K562 (cell line): ENCODE data around the gene LNX2. TPM values are rescaled to one million over a fixed set of nuclear protein-coding genes. Genes with fewer than 3 reads are reported as not detected.
A peak's percentile ranks its signal among the peaks of the same experiment; 100 is the strongest.

ENCODE experiments used
- ATAC-seq: fragments of 200-7000 bp; cut with Tn5 transposase; 3 replicates; pipeline ENCODE4 v1.9.1; 2020; ENCODE audit warnings: moderate library complexity
- BruUV-seq: library from RNA; stranded (reverse); fragments of 400-500 nt; replicated peaks from 2 replicates; lab custom pipeline; 2021; lab: Mats Ljungman, UMichigan
- CTCF ChIA-PET: fragments of 300-600 bp; formaldehyde crosslinking; extraction: SDS; loops from one replicate; lab custom pipeline; 2021; ENCODE audit warnings: low intra/inter-chr PET ratio; lab: Yijun Ruan, JAX
- POLR2A ChIA-PET: fragments of 300-600, 350-650 bp; sonication (Branson Sonifier 250); formaldehyde crosslinking; extraction: SDS; loops from one replicate; lab custom pipeline; 2021; ENCODE audit warnings: antibody characterized with exemption, inconsistent platforms; lab: Yijun Ruan, JAX
- DNase-seq, 4 experiments: peaks; one replicate each; pipeline versions ENCODE4 v3.0.0 to v3.0.0-alpha.2; 2011 to 2018; ENCODE audit warnings: low spot score in 3 of 4, mixed read lengths in 3 of 4; ENCODE audit errors: extremely low read depth in 1 of 4
- FAIRE-seq: peaks from 2 replicates; lab custom pipeline; 2011; peaks lifted over from hg19 to GRCh38; lab: Jason Lieb, UNC
- H2AFZ ChIP-seq: 2 replicates; pipeline ENCODE4 v1.6.0; 2011; ENCODE audit warnings: low read depth, low read length, control low read depth, inconsistent platforms
- H3K27ac ChIP-seq: fragments of 200-600 bp; 3 replicates; pipeline ENCODE4 v1.8.0; 2011; ENCODE audit warnings: low read depth, mild to moderate bottlenecking, control low read depth, inconsistent platforms, low read length, moderate library complexity, mixed read lengths; ENCODE audit errors: extremely low read depth
- H3K27me3 ChIP-seq, 2 experiments: fragments of 300-600 bp in 1 of 2; 2 replicates in 1 of 2; 3 replicates in 1 of 2; pipeline versions ENCODE4 v1.6.0 to v1.8.0; 2011; ENCODE audit warnings: inconsistent platforms in 2 of 2, low read length in 2 of 2, mild to moderate bottlenecking in 1 of 2, mixed read lengths in 1 of 2, moderate library complexity in 1 of 2; ENCODE audit not compliant: control insufficient read depth in 2 of 2, insufficient read depth in 2 of 2
- H3K36me3 ChIP-seq: fragments of 300-600 bp; 3 replicates; pipeline ENCODE4 v1.8.0; 2011; ENCODE audit warnings: mild to moderate bottlenecking, low read length, inconsistent platforms; ENCODE audit not compliant: control insufficient read depth, insufficient read depth
- H3K4me1 ChIP-seq, 2 experiments: fragments of 200-600 bp in 1 of 2; replicated peaks in 1 of 2; 2 replicates in 1 of 2; 3 replicates in 1 of 2; pipeline versions ENCODE4 v1.5.1 to v1.8.0; 2011; ENCODE audit warnings: inconsistent platforms in 2 of 2, low read length in 2 of 2, mild to moderate bottlenecking in 1 of 2, mixed read lengths in 1 of 2, moderate library complexity in 1 of 2; ENCODE audit not compliant: control insufficient read depth in 2 of 2, insufficient read depth in 2 of 2
- H3K4me2 ChIP-seq: 2 replicates; pipeline ENCODE4 v1.6.1; 2011; ENCODE audit warnings: low read length, control low read depth, inconsistent platforms, mixed read lengths; ENCODE audit not compliant: insufficient read depth
- H3K4me3 ChIP-seq: fragments of 200-600 bp; sonication (generic), shearing (Covaris generic); 2 replicates; pipeline ENCODE4 v1.5.1; 2016; ENCODE audit warnings: control low read depth, inconsistent platforms
- H3K79me2 ChIP-seq: fragments of 200-600 bp; 3 replicates; pipeline ENCODE4 v1.8.0; 2011; ENCODE audit warnings: low read length, inconsistent platforms; ENCODE audit not compliant: control insufficient read depth, insufficient read depth
- H3K9ac ChIP-seq, 2 experiments: 2 replicates each; pipeline versions ENCODE4 v1.6.0 to v1.6.1; 2011; ENCODE audit warnings: low read depth in 2 of 2, low read length in 2 of 2, control low read depth in 1 of 2, inconsistent platforms in 1 of 2, mild to moderate bottlenecking in 1 of 2, mixed read lengths in 1 of 2; ENCODE audit not compliant: insufficient read depth in 1 of 2
- H3K9me1 ChIP-seq: one replicate; pipeline ENCODE4 v1.6.0; 2011; ENCODE audit warnings: inconsistent platforms, mild to moderate bottlenecking, low read length, moderate library complexity; ENCODE audit not compliant: control insufficient read depth, insufficient read depth
- H3K9me3 ChIP-seq: replicated peaks from 2 replicates; pipeline ENCODE4 v1.5.1; 2011; ENCODE audit warnings: low read depth, low read length, inconsistent platforms; ENCODE audit not compliant: control insufficient read depth, insufficient read depth
- H4K20me1 ChIP-seq: replicated peaks from 2 replicates; pipeline ENCODE4 v1.6.1; 2011; ENCODE audit warnings: low read length, inconsistent platforms, mixed read lengths; ENCODE audit not compliant: control insufficient read depth, insufficient read depth
- ATF2 ChIP-seq: sonication (generic); formaldehyde crosslinking; IDR thresholded peaks from 2 replicates; pipeline ENCODE4 v1.8.1; 2022; ENCODE audit warnings: missing genetic modification reagents
- CBX2 ChIP-seq: fragments of 200-600 bp; sonication (generic); IDR thresholded peaks from one replicate; pipeline ENCODE4 v1.6.1; 2012; ENCODE audit warnings: mild to moderate bottlenecking, low read length, inconsistent platforms; ENCODE audit not compliant: insufficient read depth, poor library complexity, severe bottlenecking
- CC2D1A ChIP-seq: fragments of 450-650 bp; IDR thresholded peaks from 2 replicates; pipeline ENCODE4 v1.6.1; 2017; ENCODE audit warnings: mild to moderate bottlenecking
- DPF2 ChIP-seq: fragments of 450-650 bp; IDR thresholded peaks from 2 replicates; pipeline ENCODE4 v1.6.1; 2016
- GMEB1 ChIP-seq: fragments of 250-450 bp; sonication (Bioruptor Pico); IDR thresholded peaks from 2 replicates; pipeline ENCODE4 v1.4.0; 2020; ENCODE audit warnings: mild to moderate bottlenecking
- MNT ChIP-seq, 2 experiments: fragments of 450-650 bp; conservative IDR thresholded peaks; 2 replicates each; pipeline ENCODE4 v1.6.1; 2017; ENCODE audit warnings: mild to moderate bottlenecking in 2 of 2, moderate library complexity in 2 of 2
- SREBF1 ChIP-seq: fragments of 150-350 bp; IDR thresholded peaks from 2 replicates; pipeline ENCODE4 v1.6.1; 2014; ENCODE audit warnings: antibody characterized with exemption, low read depth, low read length, borderline replicate concordance
- UBTF ChIP-seq, 2 experiments: IDR thresholded peaks; 2 replicates each; pipeline ENCODE4 v1.6.1; 2012; ENCODE audit warnings: improper control_type of control experiment in 2 of 2, low read depth in 2 of 2, low read length in 2 of 2, borderline replicate concordance in 1 of 2
- ZFPM2 ChIP-seq: fragments of 250-450 bp; sonication (Bioruptor Pico); IDR thresholded peaks from 2 replicates; pipeline ENCODE4 v1.5.1; 2022; ENCODE audit warnings: mild to moderate bottlenecking
- ZKSCAN3 ChIP-seq: fragments of 250-450 bp; sonication (Bioruptor Pico); IDR thresholded peaks from 2 replicates; pipeline ENCODE4 v1.4.0; 2020
- WGBS: fragments of 100-300 bp; shearing (Covaris generic); methylation state at CpG from one replicate; pipeline ENCODE4 v1.1.6; 2016; ENCODE audit warnings: low coverage, mixed read lengths; ENCODE audit not compliant: insufficient coverage; ENCODE audit errors: missing lambda C conversion rate; 5-methylcytosine and 5-hydroxymethylcytosine counted together
- in situ Hi-C: fragments of 300-500 bp; cut with MboI; formaldehyde crosslinking; loops from 4 replicates; pipeline ENCODE4 v1.15.0; 2018; ENCODE audit warnings: inconsistent platforms, mixed read lengths
- intact Hi-C: fragments of 100-400 bp; cut with micrococcal nuclease; formaldehyde crosslinking; loops from 2 replicates; pipeline ENCODE4 v1.14.2; 2022
- polyA plus RNA-seq, 8 experiments: library from polyadenylated mRNA; depleted of rRNA in 4 of 8; stranded (reverse) in 5 of 8; unstranded in 3 of 8; fragments of >200 nt; fragmentation: Nextera tagmentation in 2 of 8; fragmentation: Illumina TruSeq in 1 of 8; extraction: Ambion mirVana in 2 of 8; extraction: Trizol in 1 of 8; gene quantifications; 2 replicates each; pipeline versions ENCODE4 v1.2.1 to v1.2.3, GENCODE V29; 2011 to 2014; ENCODE audit warnings: inconsistent platforms in 1 of 8, missing spikeins in 1 of 8
- total RNA-seq, 7 experiments: library from RNA; depleted of rRNA in 6 of 7; stranded (reverse); fragments of >200 nt in 6 of 7; fragmentation: Illumina TruSeq in 2 of 7; extraction: Trizol in 2 of 7; gene quantifications; 2 replicates each; pipeline versions ENCODE4 v1.2.1 to v1.2.3, GENCODE V29; 2011 to 2021; ENCODE audit warnings: low replicate concordance in 1 of 7
- TF ChIP-seq, protein P1 (sequence below): fragments of 450-650 bp; formaldehyde crosslinking; IDR thresholded peaks from 2 replicates; pipeline ENCODE4 v1.4.0; 2020; ENCODE audit warnings: mild to moderate bottlenecking, moderate library complexity

LNX2 gene
- total and polyA plus RNA-seq, 9 of the 15 experiments (the other 6 are each of a cell fraction or from before 2014, with no cell fraction given): 1.5 to 5.5 (median 4.0) TPM

GRCh38 chr13:27666951-27667350, 46.6 kb upstream of the LNX2 start:
- H3K79me2 ChIP-seq: no peaks in the 10 kb centered on the region
- no peak overlapping the region for H3K4me2 ChIP-seq
- in situ Hi-C loops: no loop called here
- H3K9ac ChIP-seq: no peak overlapping the region
- H4K20me1 ChIP-seq: no peaks in the 10 kb centered on the region; the same call in 1 of the 2 replicates
- TF ChIP-seq ATF2 (CRISPR knock-in tag) (no peak), CBX2 (no peak), GMEB1 (CRISPR knock-in tag) (no peak), ZFPM2 (no peak), UBTF (IDR thresholded peaks at IDR 0.05; ENCODE audit: borderline replicate concordance in 1 of 2, low read depth in 2 of 2, low read length in 2 of 2) (no peak), CC2D1A (no peak), MNT (conservative IDR thresholded peaks at IDR 0.05) (no peak), DPF2 (no peak), SREBF1 (no peak), ZKSCAN3 (CRISPR knock-in tag) (no peak)
- TF ChIP-seq, protein P1, sequence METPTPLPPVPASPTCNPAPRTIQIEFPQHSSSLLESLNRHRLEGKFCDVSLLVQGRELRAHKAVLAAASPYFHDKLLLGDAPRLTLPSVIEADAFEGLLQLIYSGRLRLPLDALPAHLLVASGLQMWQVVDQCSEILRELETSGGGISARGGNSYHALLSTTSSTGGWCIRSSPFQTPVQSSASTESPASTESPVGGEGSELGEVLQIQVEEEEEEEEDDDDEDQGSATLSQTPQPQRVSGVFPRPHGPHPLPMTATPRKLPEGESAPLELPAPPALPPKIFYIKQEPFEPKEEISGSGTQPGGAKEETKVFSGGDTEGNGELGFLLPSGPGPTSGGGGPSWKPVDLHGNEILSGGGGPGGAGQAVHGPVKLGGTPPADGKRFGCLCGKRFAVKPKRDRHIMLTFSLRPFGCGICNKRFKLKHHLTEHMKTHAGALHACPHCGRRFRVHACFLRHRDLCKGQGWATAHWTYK (CRISPR knock-in tag): no peak
- H3K9me3 ChIP-seq: no peaks in the 10 kb centered on the region
- TSS peak; percentile 62 for BruUV-seq
- H2AFZ ChIP-seq: no peak overlapping the region
- WGBS: no CpG with 5 or more reads among the region's 3 CpGs
- peaks cover 3% of the 10 kb centered on the region; the same call in 1 of the 3 replicates for H3K36me3 ChIP-seq
- FAIRE-seq (no peak), ATAC-seq (0 out of 3 replicates have a peak, but pooled peaks have one; percentile 44), DNase-seq (peak in 2 of 4 experiments; percentile 18 to 34)
- no peak overlapping the region for H3K27ac ChIP-seq
- no peaks in the 10 kb centered on the region for H3K27me3 ChIP-seq
- ChIA-PET CTCF (no interaction called here), POLR2A (interaction anchor here (1.1 kb wide), 1 partner anchor 37 kb away, joined by 3 read pairs; no protein-coding TSS in a partner anchor)
- H3K4me3 ChIP-seq: no peak overlapping the region
- intact Hi-C loops: loop anchor here (5.0 kb wide), 1 partner anchor 160 kb away; no protein-coding TSS in a partner anchor
- no peaks in the 10 kb centered on the region for H3K9me1 ChIP-seq
- H3K4me1 ChIP-seq: peaks cover 4 to 10% of the 10 kb centered on the region in 2 experiments; a peak in 4 of 5 replicates
